ENCODE results near the gene KLHL7. TPM values are rescaled to one million over a fixed set of nuclear protein-coding genes. Genes with fewer than 3 reads are reported as not detected.

Gene KLHL7
- total and polyA plus RNA-seq, 4 donors: 5.4 to 14.1 (median 9.9) TPM

DNA sequence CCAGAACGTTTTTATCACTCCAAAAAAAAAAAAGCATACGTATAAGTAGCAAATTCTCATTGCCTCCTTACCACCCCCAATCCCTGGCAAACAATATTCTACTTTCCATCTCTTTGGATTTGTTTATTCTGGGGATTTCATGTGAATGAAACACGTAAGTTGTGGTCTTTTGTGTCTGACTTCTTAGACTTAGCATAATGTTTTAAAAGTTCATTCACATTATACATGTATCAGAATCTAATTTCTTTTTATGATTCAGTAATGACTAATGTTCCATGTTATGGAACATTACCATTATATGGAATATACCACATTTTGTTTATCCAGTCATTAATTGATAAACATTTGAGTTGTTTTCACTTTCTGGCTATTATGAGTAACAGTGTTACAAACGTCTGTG is 12.5 kb upstream of the KLHL7 start:
- H3K4me1 ChIP-seq (ENCODE audit: control insufficient read depth in 4 of 4, insufficient read depth in 4 of 4, low read length in 3 of 4): no peaks in the 10 kb centered on the region
- TF ChIP-seq, protein P1, sequence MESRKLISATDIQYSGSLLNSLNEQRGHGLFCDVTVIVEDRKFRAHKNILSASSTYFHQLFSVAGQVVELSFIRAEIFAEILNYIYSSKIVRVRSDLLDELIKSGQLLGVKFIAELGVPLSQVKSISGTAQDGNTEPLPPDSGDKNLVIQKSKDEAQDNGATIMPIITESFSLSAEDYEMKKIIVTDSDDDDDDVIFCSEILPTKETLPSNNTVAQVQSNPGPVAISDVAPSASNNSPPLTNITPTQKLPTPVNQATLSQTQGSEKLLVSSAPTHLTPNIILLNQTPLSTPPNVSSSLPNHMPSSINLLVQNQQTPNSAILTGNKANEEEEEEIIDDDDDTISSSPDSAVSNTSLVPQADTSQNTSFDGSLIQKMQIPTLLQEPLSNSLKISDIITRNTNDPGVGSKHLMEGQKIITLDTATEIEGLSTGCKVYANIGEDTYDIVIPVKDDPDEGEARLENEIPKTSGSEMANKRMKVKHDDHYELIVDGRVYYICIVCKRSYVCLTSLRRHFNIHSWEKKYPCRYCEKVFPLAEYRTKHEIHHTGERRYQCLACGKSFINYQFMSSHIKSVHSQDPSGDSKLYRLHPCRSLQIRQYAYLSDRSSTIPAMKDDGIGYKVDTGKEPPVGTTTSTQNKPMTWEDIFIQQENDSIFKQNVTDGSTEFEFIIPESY (IDR thresholded peaks at IDR 0.05): no peak
- TF ChIP-seq YY1 (IDR thresholded peaks at IDR 0.05) (no peak), SP1 (IDR thresholded peaks at IDR 0.05) (no peak), FOXA1 (IDR thresholded peaks at IDR 0.05) (no peak), EGR1 (IDR thresholded peaks at IDR 0.05; ENCODE audit: low read depth in 2 of 2) (no peak), JUND (IDR thresholded peaks at IDR 0.05) (no peak), GABPA (IDR thresholded peaks at IDR 0.05 in 1 of 2, conservative IDR thresholded peaks at IDR 0.05 in 1 of 2) (no peak), FOXA2 (IDR thresholded peaks at IDR 0.05) (no peak), TAF1 (conservative IDR thresholded peaks at IDR 0.05) (no peak), HNF4G (IDR thresholded peaks at IDR 0.05) (no peak), RXRA (IDR thresholded peaks at IDR 0.05) (no peak), RAD21 (IDR thresholded peaks at IDR 0.05) (no peak), HNF4A (conservative IDR thresholded peaks at IDR 0.05) (no peak)
- TF ChIP-seq, protein P2, sequence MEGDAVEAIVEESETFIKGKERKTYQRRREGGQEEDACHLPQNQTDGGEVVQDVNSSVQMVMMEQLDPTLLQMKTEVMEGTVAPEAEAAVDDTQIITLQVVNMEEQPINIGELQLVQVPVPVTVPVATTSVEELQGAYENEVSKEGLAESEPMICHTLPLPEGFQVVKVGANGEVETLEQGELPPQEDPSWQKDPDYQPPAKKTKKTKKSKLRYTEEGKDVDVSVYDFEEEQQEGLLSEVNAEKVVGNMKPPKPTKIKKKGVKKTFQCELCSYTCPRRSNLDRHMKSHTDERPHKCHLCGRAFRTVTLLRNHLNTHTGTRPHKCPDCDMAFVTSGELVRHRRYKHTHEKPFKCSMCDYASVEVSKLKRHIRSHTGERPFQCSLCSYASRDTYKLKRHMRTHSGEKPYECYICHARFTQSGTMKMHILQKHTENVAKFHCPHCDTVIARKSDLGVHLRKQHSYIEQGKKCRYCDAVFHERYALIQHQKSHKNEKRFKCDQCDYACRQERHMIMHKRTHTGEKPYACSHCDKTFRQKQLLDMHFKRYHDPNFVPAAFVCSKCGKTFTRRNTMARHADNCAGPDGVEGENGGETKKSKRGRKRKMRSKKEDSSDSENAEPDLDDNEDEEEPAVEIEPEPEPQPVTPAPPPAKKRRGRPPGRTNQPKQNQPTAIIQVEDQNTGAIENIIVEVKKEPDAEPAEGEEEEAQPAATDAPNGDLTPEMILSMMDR (IDR thresholded peaks at IDR 0.05; ENCODE audit: low read depth, low read length, missing input control): no peak
- TF ChIP-seq, protein P3, sequence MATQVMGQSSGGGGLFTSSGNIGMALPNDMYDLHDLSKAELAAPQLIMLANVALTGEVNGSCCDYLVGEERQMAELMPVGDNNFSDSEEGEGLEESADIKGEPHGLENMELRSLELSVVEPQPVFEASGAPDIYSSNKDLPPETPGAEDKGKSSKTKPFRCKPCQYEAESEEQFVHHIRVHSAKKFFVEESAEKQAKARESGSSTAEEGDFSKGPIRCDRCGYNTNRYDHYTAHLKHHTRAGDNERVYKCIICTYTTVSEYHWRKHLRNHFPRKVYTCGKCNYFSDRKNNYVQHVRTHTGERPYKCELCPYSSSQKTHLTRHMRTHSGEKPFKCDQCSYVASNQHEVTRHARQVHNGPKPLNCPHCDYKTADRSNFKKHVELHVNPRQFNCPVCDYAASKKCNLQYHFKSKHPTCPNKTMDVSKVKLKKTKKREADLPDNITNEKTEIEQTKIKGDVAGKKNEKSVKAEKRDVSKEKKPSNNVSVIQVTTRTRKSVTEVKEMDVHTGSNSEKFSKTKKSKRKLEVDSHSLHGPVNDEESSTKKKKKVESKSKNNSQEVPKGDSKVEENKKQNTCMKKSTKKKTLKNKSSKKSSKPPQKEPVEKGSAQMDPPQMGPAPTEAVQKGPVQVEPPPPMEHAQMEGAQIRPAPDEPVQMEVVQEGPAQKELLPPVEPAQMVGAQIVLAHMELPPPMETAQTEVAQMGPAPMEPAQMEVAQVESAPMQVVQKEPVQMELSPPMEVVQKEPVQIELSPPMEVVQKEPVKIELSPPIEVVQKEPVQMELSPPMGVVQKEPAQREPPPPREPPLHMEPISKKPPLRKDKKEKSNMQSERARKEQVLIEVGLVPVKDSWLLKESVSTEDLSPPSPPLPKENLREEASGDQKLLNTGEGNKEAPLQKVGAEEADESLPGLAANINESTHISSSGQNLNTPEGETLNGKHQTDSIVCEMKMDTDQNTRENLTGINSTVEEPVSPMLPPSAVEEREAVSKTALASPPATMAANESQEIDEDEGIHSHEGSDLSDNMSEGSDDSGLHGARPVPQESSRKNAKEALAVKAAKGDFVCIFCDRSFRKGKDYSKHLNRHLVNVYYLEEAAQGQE (IDR thresholded peaks at IDR 0.05): no peak
- TF ChIP-seq, protein P4, sequence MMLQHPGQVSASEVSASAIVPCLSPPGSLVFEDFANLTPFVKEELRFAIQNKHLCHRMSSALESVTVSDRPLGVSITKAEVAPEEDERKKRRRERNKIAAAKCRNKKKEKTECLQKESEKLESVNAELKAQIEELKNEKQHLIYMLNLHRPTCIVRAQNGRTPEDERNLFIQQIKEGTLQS (IDR thresholded peaks at IDR 0.05): no peak

DNA sequence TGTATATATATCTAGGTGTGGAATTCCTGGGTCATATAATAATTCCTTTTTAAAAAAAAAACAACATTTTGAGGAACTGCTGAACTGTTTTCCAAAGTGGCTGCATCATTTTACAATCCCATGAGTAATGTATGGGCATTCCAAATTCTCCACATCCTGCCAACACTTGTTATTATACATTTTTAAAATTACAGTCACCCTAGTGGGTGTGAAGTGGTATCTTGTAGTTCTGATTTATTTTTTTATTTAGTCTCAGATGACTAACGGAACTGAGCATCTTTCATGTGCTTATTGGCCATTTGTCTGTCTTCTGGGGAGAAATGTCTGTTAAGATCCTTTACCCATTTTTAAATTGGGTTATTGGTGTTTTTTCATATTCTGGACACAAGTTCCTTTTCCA is 12.0 kb upstream of the KLHL7 start:
- WGBS: 84% methylated on average over 1 of the region's 1 CpG
- no peak for DNase-seq (ENCODE audit: low spot score)
- Histone ChIP-seq H3K36me3 (ENCODE audit: control insufficient read depth in 4 of 4, insufficient read depth in 3 of 4, low read depth in 1 of 4, low read length in 3 of 4) (no peaks in the 10 kb centered on the region), H3K27me3 (ENCODE audit: control insufficient read depth in 4 of 4, insufficient read depth in 4 of 4, low read length in 3 of 4) (no peaks in the 10 kb centered on the region), H3K27ac (ENCODE audit: low read depth in 1 of 2, low read length in 2 of 2) (no peak overlapping the region), H3K4me1 (ENCODE audit: control insufficient read depth in 4 of 4, insufficient read depth in 4 of 4, low read length in 3 of 4) (no peaks in the 10 kb centered on the region), H3K9me3 (ENCODE audit: control insufficient read depth in 4 of 4, low read length in 3 of 4) (no peaks in the 10 kb centered on the region), H3K9ac (ENCODE audit: low read depth in 1 of 2, low read length in 2 of 2) (no peak overlapping the region), H3K4me3 (ENCODE audit: low read depth in 1 of 3, low read length in 3 of 3) (no peak overlapping the region)
- TF ChIP-seq, protein P2 (IDR thresholded peaks at IDR 0.05; ENCODE audit: low read depth, low read length, missing input control): no peak
- TF ChIP-seq HNF4A (conservative IDR thresholded peaks at IDR 0.05): no peak
- TF ChIP-seq, protein P5, sequence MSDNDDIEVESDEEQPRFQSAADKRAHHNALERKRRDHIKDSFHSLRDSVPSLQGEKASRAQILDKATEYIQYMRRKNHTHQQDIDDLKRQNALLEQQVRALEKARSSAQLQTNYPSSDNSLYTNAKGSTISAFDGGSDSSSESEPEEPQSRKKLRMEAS (IDR thresholded peaks at IDR 0.05): no peak
- TF ChIP-seq NR2F2 (IDR thresholded peaks at IDR 0.05): no peak
- no peak for TF ChIP-seq YY1 (IDR thresholded peaks at IDR 0.05)
- TF ChIP-seq, protein P3 (IDR thresholded peaks at IDR 0.05): no peak
- TF ChIP-seq RXRA (IDR thresholded peaks at IDR 0.05): no peak
- no peak for TF ChIP-seq EGR1 (IDR thresholded peaks at IDR 0.05; ENCODE audit: low read depth in 2 of 2)
- TF ChIP-seq, protein P4 (IDR thresholded peaks at IDR 0.05): no peak
- TF ChIP-seq FOXA1 (IDR thresholded peaks at IDR 0.05): no peak
- no peak for TF ChIP-seq SP1 (IDR thresholded peaks at IDR 0.05)
- no peak for TF ChIP-seq HNF4G (IDR thresholded peaks at IDR 0.05)

More for the DNA sequence above, 12.5 kb upstream of the KLHL7 start:
- no peak for DNase-seq (ENCODE audit: low spot score)
- Histone ChIP-seq H3K9ac (ENCODE audit: low read depth in 1 of 2, low read length in 2 of 2) (no peak overlapping the region), H3K9me3 (ENCODE audit: control insufficient read depth in 4 of 4, low read length in 3 of 4) (no peaks in the 10 kb centered on the region), H3K27ac (ENCODE audit: low read depth in 1 of 2, low read length in 2 of 2) (no peak overlapping the region), H3K4me3 (ENCODE audit: low read depth in 1 of 3, low read length in 3 of 3) (no peak overlapping the region), H3K36me3 (ENCODE audit: control insufficient read depth in 4 of 4, insufficient read depth in 3 of 4, low read depth in 1 of 4, low read length in 3 of 4) (no peaks in the 10 kb centered on the region), H3K27me3 (ENCODE audit: control insufficient read depth in 4 of 4, insufficient read depth in 4 of 4, low read length in 3 of 4) (no peaks in the 10 kb centered on the region)
- 56% methylated on average over 4 of the region's 4 CpGs for WGBS
